Cardiac fibroblast (primary cell): Measurements from ENCODE around the gene ADAMTSL2.

Experiments used
- DNase-seq, 2 donors: peaks; one replicate each; pipeline versions ENCODE4 v3.0.0 to v3.0.0-alpha.2; 2010; ENCODE audit warnings: low read depth in 2 of 2
- H3K4me3 ChIP-seq, 2 donors: replicated peaks in 1 of 2; 1 replicate in 1 of 2; 2 replicates in 1 of 2; pipeline ENCODE4 v1.5.1; 2011; ENCODE audit warnings: low read depth in 2 of 2, low read length in 2 of 2, mild to moderate bottlenecking in 2 of 2, moderate library complexity in 1 of 2
- TF ChIP-seq, protein P1 (sequence below): IDR thresholded peaks from one replicate; pipeline ENCODE4 v1.5.1; 2011; ENCODE audit warnings: low read depth, mild to moderate bottlenecking, low read length, inconsistent platforms

The ADAMTSL2 gene

DNA sequence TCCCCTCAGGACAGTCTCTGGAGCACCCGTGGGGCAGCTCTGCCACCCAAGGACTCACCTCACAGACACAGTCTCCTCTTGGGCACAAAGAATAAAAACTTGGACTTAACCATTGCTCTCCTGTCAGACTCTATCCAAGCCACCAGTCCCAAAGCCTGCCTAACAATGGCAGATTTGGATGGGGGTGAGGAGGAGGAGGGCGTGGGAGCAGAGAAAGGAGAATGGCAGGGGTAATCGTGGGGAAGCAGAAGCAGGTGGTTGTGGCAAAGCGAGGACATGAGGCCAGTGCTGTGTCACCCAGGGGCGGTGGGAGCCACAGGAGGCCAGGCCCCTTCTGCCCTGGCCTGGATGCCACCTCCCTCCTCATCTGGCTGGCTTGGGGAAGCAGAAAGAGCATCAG, 80.2 kb downstream of the ADAMTSL2 start:
- DNase-seq: no peak
- no peak overlapping the region for H3K4me3 ChIP-seq

DNA sequence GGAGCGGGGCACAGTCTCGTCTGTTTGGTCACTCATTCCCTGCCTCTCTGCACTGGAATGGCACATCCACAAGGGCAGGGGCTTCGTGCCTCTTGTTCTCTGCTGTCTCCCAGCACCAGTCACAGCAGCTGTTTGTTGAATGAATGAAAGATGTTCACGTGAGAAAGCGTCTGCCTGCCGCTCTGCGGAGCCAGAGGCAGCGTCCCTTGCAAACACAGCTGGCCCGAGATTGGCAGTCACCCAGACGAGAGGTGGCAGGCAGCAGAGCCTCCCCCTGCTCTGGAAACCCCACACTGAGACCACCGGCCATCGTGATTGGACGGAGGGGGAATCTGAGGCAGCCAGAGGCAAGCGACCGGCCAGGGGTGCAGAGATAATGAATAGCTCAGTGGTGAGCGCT, 80.7 kb downstream of the ADAMTSL2 start:
- no peak overlapping the region for H3K4me3 ChIP-seq
- TF ChIP-seq, protein P1, sequence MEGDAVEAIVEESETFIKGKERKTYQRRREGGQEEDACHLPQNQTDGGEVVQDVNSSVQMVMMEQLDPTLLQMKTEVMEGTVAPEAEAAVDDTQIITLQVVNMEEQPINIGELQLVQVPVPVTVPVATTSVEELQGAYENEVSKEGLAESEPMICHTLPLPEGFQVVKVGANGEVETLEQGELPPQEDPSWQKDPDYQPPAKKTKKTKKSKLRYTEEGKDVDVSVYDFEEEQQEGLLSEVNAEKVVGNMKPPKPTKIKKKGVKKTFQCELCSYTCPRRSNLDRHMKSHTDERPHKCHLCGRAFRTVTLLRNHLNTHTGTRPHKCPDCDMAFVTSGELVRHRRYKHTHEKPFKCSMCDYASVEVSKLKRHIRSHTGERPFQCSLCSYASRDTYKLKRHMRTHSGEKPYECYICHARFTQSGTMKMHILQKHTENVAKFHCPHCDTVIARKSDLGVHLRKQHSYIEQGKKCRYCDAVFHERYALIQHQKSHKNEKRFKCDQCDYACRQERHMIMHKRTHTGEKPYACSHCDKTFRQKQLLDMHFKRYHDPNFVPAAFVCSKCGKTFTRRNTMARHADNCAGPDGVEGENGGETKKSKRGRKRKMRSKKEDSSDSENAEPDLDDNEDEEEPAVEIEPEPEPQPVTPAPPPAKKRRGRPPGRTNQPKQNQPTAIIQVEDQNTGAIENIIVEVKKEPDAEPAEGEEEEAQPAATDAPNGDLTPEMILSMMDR: no peak
- DNase-seq: no peak

More for the DNA sequence above, 80.2 kb downstream of the ADAMTSL2 start:
- TF ChIP-seq, protein P1: no peak

DNA sequence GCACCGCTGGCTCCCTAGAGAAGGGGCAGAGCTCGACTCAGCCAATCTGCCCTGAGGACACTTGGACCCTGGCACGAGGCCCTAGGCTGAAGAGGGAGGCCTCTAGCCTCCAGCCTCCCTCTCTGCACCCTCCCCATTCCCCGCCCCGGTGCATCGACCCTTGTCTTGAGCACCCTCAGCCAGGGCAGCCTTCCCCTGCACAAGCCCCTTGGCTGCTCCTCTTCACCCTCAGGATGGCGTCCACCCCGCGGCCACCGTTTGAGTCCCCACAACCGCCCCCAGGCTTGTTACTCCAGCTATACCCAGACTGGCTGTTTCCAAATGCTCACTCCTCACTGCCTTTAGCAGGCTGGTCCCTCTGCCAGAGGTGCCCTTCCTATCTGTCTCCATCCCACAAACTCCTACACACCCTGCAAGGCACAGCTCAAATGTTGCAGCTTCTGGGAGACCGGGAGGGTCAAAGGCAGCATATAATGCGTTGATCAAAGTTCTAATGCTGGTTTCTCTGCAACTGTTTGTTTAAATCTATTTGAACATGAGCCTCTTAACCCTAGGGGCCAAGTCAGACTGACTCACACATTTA, 81.2 kb downstream of the ADAMTSL2 start:
- DNase-seq: no peak
- H3K4me3 ChIP-seq: no peak overlapping the region
- TF ChIP-seq, protein P1: no peak

DNA sequence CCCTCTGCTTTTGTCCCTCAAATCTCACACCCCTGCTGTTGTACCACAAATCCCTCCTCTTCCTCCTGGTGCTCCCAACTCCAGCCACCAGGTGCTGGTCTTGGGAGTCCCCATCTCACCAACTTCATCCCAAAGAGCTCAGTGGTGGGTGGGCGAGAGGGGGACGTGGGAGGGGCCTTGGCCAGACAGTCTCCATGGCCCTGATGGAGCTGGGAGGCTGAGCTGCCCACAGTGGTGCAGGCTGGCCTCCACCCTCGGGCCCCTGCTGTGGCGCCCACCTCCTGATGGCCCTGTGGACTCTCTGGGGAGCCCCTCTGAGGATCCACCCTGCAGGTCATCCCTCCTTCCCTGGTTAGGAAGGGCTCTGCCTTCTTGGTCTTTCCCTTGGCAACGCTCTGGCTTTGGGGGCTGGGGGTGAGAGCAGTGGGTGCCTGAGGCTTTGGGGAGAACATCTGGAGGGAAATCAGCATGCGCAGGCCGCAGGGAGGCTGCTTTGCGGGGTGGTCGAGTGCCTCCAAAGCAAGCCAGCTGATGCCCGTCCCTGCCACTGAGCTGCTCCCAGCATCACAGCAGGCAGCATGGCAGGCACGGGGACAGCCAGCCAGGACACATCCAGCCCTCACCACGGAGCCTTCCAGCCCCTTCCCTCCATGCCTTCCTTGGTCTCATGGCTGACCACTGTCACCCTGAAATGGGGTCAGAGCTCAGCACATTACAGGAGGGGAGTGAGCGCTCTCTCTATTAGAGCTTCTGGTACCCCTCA, 82.3 kb downstream of the ADAMTSL2 start:
- TF ChIP-seq, protein P1: no peak
- no peak overlapping the region for H3K4me3 ChIP-seq
- DNase-seq: no peak

DNA sequence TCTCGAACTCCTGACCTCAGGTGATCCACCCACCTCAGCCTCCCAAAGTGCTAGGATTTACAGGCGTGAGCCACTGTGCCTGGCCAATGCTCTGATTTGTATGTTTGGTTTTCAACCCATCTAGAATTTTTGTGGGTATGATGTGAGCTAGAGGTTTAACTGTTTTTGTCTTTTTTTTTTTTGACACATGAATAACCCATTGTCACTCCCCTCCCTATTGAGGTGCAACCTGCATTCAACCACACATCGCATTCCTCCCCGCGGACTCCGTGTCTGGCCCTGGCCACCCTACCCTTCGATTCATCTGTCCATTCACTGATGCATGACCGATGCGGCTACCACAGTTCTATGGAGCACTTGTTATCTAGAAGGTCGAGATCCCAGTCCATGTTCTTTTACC, 84.2 kb downstream of the ADAMTSL2 start:
- no peak for DNase-seq
- no peak overlapping the region for H3K4me3 ChIP-seq
- TF ChIP-seq, protein P1: no peak

DNA sequence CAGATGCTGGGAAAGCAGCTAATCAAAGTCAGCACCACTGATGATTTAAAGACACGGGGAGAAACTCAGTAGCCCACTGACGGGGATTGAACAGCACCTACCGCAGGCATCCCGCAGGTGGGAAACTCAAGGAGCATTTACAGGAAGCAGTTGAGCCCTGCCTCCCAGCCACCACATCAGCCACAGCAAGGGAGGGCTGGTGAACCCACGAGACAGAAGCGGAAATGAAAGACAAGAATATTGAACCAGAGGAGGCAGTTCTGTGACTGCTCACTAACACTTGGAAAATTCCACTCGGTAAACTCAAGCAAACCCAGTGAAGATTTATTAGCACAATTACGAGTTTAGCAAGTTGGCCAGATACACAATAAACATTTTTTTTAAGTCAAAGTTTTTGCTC, 85.3 kb downstream of the ADAMTSL2 start:
- no peak for DNase-seq
- H3K4me3 ChIP-seq: no peak overlapping the region
- TF ChIP-seq, protein P1: no peak
